Fibroblast of peridontal ligament (primary cell): ENCODE results near the gene WDR27.
A peak's percentile ranks its signal among the peaks of the same experiment; 100 is the strongest.
"Not testable (repeated sequence)": the region's sequence is repeated elsewhere in the genome, so short reads cannot be mapped to it uniquely, and the experiment has no call there.

ENCODE experiments used
- DNase-seq: peaks from one replicate; pipeline ENCODE4 v3.0.0-alpha.2; 2010; ENCODE audit errors: extremely low read depth

Gene WDR27

GRCh38 chr6:169710009-169710408 is 8.2 kb upstream of the WDR27 start:
- DNase-seq, result no peak

- DNase-seq, result no peak
These were observed 7.5 kb upstream of the WDR27 start for GRCh38 chr6:169709293-169709692.

DNA sequence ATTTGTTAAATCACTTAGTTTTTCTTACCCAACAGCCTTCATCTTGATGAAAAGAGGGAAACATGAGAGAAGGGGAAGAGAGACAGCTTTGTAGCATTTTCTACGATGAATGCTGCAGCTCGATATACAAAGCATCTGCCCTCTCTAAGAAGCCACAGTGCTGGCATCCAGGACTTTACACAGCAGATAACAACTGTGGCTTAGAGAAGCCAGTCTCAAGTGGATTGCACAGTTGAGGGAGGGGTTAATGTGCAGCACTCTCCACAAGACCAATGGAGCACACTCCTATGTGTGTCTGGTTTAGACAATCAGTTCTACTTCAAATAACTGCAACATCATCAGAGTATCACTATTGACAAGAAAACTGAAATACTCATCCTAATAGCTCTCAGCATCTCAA is 5.9 kb upstream of the WDR27 start:
- no peak for DNase-seq

DNA sequence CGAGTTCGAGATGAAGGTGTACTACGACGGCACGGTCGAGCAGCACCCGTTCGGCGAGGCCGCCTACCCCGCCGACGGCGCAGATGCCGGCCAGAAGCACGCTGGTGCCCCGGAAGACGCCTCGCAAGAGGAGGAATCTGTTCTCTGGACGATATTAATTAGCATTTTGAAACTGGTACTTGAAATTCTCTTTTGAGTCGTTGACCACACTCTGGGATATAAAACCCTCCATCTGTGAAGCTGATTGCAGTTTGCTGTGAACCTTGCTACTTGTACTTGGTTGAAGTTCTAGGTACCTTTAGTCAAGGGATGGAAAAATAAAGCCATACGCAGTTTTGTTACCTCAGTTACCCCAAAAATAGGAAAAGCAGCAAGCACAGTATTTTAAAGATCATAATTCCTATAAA is 1.0 kb upstream of the WDR27 start:
- no peak for DNase-seq

- DNase-seq, result no peak
These were observed 397 bp downstream of the WDR27 start for GRCh38 chr6:169701311-169701953.

- DNase-seq, result peak; percentile 70
These were observed 1.5 kb downstream of the WDR27 start for GRCh38 chr6:169700296-169700695.

- DNase-seq, result not testable (repeated sequence)
These were observed 4.7 kb downstream of the WDR27 start for GRCh38 chr6:169697115-169697514.

GRCh38 chr6:169695131-169695530 is 6.7 kb downstream of the WDR27 start:
- DNase-seq, result no peak

- no peak for DNase-seq
These were observed 9.3 kb downstream of the WDR27 start for GRCh38 chr6:169692516-169692915.

DNA sequence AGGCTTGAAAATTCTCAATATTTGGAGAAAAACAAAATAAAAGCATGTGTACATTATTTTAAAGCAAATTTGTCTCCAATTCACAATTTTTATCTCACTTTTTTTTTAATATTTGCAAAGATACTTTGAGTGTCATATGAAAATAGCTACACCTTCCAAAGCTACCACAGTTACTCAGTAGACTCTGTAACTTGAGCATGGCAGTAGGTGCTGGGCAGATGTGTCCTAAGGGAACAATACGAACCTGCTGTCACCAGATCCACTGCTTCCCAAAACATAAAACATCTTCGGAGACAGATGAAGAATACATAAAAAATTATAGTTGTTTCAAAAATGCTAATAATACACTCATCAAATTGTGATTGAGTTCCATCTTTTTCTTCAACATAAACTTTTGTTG is 10.6 kb downstream of the WDR27 start:
- no peak for DNase-seq

DNA sequence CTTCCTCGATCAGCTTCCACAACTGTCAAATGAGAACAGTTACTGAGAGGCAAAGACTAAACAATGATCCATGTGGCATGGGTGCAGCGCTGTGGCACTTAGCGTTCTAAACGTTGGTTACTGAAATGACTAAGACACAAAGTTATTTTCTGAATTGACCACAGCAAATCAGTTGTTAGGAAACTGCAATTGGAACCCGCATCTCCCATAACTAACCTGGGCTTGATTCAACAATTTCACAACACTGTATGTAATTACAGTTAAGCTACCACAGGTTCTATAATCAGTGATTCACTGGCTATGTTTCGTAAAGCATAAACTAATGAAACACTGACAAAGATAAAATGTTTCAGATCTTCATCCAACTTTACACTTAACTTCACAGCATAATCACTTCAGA is 12.5 kb downstream of the WDR27 start:
- peak; percentile 99 for DNase-seq

- DNase-seq, result no peak
These were observed 16.0 kb downstream of the WDR27 start for GRCh38 chr6:169685860-169686259.

DNA sequence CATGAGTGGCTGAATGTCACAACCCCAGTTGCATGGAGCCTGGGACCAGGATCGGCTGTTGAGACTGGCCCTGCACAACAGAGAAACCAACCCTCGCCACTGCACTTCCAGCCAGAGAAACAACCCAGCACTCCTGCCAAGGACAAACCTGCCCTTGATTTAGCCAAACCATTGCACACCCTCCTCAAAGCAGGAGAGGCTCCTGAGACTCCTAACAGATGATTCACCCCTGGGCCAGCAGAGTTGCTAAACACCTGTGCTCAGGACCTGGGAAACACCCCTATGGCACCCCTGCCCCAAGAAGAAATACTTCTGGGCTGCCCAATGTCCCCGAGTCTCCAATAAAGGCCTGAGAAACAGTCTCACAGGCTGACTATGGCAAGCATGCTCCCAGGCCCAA is 17.8 kb downstream of the WDR27 start:
- no peak for DNase-seq

DNA sequence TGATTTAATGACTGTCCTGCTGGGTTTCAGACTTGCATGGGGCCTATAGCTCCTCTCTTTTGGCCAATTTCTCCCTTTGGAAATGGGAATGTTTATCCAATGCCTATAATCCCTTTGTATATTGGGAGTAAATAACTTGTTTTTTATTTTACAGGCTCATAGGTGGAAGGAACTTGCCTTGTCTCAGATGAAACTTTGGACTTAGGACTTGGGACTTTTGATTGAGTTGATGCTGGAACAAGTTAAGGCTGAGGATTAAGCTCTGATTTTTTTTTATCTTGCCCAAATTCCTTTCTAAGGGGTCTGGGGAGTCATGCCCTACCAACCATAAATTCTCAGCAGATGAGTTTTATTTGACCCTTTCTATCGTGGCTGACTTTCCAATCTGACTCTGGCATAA is 23.5 kb downstream of the WDR27 start:
- DNase-seq, result no peak

- no peak for DNase-seq
These were observed 24.7 kb downstream of the WDR27 start for GRCh38 chr6:169677096-169677495.

DNA sequence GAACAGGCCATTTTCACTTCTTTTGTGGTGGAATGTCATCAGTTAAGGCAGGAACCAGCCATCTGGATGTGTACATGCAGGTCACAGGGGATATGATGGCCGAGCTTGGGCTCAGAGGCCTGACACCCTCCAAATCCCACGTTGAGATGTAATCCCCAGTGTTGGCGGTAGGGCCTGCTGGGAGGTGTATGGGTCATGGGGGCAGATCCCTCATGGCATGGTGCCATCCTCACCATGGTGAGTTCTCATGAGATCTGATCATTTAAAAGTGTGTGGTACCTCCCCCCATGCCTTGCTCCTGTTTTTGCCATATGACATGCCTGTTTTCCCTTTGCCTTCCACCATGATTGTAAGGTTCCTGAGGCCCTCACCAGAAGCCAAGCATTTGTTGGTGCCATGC is 26.8 kb downstream of the WDR27 start:
- no peak for DNase-seq

DNA sequence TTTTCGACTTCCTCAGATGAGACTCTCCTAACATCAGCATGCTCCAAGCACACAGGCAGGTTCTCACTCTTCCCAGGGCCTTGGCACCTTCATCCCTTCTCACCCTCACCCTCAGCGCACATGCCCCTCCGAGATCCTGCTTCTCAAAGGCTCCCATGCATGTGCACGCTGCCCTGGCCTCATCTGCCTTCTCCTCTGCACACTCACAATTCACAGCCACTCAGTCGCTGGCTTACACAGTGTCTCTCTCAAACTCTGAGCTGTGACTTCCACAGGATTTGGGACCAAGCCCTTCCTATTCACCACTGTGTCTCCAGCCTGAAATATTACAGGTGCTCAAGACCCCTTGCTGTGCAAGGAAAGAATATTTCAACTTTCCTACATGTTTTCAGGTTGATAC is 30.3 kb downstream of the WDR27 start:
- no peak for DNase-seq

DNA sequence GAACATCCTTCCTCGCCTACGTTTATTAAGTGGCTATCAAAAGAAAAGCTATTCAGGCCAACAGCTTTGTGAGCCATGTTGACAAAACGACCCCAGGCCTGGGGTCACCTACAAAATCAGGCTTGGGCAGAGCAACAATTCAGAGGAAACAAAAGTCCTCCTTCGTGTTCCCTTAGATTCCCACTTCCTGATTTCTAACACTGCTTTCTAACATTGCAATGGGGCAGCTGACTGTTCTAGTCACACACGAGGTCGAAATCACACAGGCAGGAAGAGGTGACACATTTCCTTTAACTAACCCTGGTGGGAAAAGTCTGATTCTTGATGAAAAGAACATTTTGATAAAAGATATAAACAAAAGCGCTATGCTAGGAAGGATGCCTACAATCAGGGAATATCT is 31.9 kb downstream of the WDR27 start:
- DNase-seq, result no peak

- no peak for DNase-seq
These were observed 32.7 kb downstream of the WDR27 start for GRCh38 chr6:169669147-169669546.

- no peak for DNase-seq
These were observed 33.5 kb downstream of the WDR27 start for GRCh38 chr6:169668203-169668847.

DNA sequence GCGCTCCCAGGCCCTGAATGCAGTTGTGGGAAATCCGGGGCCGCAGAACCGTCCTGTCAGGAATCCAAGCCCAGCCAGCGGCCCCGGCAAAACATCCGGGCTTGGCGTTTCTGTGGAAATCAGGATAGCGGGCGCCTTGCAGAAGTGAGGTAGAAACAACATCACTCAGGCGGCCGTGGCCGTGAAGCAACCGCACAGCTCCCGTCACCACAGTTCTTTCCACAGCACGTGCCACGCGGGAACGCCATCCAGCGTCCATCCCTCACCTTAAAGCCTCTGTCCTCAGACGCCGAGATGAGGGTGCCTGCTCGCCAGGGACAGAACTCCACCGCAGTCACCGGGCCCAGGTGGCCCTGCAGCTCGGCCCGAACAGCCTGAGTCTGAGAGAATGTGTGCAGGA is 34.1 kb downstream of the WDR27 start:
- no peak for DNase-seq

GRCh38 chr6:169666441-169666840 is 35.4 kb downstream of the WDR27 start:
- DNase-seq, result no peak

DNA sequence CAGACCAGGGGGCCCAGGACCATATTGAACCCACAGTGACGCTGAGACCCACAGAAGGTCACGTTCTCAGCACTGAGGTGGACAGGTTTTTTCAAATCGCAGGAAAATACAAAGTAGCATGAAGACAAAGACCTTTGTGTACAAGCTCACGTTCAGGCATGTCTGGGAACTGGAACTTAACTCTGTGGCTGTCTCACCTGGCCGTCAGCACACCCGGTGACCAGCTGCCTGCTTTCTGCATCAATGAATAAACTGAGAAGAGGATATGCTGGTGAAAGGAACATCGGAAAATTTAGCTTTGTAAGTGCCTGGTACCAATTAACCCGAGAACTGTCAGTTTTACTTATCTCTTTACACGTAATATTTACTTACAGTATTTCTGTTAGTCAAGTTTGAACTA is 36.5 kb downstream of the WDR27 start:
- DNase-seq, result no peak

DNA sequence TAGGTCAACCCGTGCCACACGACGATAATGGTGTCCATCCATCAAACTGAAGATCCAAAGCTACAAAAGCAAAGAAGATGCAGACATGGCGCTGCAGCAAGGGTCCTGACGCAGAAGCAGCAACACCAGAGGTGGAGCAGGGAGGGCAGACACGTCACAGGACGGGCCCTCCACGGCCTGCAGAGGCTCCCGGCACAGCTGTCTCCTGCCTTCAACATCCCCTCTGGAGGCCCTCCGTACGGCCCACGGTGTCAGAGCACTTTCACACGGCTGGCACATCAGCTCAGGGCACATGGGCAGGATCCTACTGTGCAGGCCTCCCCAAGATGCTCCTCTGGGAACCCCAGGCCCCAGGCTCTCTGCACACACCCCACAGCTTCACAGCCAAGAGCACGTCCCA is 37.6 kb downstream of the WDR27 start:
- no peak for DNase-seq
